Inflammatory macrophage (primary cell): ENCODE results near the gene LARP1B.
"Not testable (repeated sequence)": the region's sequence is repeated elsewhere in the genome, so short reads cannot be mapped to it uniquely, and the experiment has no call there.

Source experiments
- DNase-seq, 2 donors: peaks; one replicate each; pipeline ENCODE4 v3.0.0-alpha.2; 2020 to 2022

LARP1B gene

GRCh38 chr4:128228845-128229795, 168.0 kb downstream of the LARP1B start:
- DNase-seq = no peak

- DNase-seq = no peak
Observed at GRCh38 chr4:128232719-128233118, 171.6 kb downstream of the LARP1B start.

- DNase-seq = no peak
Observed at GRCh38 chr4:128234836-128235235, 173.7 kb downstream of the LARP1B start.

GRCh38 chr4:128241019-128241418, 179.9 kb downstream of the LARP1B start:
- no peak for DNase-seq

GRCh38 chr4:128241425-128241913, 180.4 kb downstream of the LARP1B start:
- no peak for DNase-seq

DNA sequence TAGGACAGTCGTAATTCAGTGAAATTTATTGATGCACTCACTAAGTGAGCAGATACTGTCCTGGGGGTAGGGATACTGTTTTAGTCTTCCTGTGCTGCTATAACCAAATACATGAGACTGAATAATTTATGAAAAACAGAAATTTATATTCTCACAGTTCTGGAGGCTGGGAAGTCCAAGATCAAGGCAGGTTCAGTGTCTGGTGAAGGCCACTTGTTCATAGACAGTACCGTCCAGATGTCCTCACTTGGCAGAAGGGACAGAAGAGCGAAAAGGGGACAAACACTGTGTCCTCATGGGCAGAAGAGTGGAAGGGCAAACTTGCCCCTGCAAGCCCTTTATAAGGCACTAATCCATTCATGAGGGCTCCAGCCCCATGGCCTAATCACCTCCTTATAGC, 180.9 kb downstream of the LARP1B start:
- no peak for DNase-seq

GRCh38 chr4:128242601-128243000, 181.5 kb downstream of the LARP1B start:
- DNase-seq = no peak

DNA sequence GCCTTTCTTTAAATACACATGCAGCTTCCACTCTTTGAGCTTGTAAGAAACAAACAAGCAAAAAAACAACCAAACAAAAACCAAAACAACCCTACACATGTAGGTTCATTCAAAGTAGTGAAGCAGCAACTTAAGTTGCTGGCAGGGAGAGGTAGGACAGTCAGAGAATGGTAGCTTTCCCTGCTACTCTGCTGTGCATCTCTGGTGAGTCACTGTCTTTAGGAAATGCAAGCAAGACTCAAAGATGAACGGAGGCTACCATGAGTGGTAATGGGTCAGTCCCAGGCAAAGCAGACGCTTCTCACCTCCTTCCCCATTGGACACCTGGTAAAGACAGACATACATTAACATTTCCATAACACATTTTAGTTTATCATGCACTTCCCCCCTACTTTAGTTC, 183.3 kb downstream of the LARP1B start:
- no peak for DNase-seq

DNA sequence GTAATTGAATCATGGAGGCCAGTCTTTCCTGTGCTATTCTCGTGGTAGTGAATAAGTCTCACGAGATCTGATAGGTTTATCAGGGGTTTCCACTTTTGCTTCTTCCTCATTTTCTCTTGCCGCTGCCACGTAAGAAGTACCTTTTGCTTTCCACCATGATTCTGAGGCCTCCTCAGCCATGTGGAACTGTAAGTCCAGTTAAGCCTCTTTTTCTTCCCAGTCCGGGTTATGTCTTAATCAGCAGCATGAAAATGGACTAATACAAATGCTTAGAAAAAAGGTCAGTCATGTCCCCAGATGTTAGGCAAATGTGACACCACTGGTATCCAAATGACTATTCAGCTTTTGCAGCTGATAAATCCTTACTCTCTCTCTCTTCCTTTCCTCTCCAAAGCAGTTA, 184.3 kb downstream of the LARP1B start:
- not testable (repeated sequence) for DNase-seq

- DNase-seq = no peak
Observed at GRCh38 chr4:128247906-128248305, 186.8 kb downstream of the LARP1B start.

DNA sequence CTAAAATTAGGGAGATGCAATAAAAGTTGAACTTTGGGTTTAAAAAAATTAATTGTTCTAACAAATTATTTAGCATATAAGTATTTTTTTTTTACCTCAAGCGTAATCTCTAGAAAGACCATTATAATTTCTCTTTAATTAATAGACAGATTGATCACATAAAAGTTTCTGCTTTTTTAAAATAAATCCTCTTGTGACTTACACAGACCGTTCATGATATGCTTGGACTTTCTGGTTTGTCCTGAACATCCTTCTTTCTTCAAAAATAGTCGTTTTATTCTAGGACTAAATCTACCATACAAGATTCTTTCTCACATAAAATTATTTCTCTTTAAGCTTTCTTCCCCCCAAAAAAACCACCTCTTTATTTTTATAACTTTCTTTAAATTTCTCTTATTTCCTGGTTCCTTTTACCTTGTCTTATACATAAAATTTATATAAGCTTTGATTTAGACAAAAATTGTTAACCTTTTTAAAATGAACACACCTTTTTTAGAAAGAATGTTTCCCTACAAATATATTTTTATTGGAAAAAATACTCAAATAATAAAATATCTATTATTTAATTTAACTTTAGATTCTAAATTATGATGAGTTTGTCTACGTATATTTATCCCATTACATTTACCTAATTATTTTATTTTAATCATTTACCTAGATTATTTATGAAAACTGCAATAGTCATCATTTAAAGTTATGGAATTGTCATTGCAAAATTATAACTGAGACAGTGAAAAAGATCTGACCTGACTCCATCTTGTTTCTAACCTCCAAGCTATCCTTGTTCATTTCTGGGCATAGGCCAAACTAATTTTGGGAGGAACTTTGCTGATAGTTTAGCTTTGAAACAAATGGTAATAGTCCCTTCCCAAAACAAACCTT, 188.9 kb downstream of the LARP1B start:
- DNase-seq = no peak

- no peak for DNase-seq
Observed at GRCh38 chr4:128255906-128256305, 194.8 kb downstream of the LARP1B start.

DNA sequence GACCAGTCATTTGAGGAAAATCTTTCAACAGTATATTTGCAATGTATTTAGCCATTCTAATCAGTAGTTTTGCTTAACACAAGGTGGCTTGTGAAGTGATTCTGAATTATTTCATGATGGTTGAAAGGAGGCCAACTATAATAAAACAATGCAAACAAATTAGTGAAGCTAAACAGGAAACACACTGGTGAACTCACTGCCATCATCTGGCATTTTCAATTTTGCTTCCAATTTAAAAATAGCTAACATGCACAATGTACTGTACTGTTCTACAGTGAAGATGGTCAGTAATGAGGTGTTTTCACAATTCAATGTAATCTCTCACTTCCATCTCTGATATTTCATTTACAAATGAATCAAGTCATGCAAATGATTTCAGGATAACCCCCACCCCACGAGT, 195.4 kb downstream of the LARP1B start:
- no peak for DNase-seq

DNA sequence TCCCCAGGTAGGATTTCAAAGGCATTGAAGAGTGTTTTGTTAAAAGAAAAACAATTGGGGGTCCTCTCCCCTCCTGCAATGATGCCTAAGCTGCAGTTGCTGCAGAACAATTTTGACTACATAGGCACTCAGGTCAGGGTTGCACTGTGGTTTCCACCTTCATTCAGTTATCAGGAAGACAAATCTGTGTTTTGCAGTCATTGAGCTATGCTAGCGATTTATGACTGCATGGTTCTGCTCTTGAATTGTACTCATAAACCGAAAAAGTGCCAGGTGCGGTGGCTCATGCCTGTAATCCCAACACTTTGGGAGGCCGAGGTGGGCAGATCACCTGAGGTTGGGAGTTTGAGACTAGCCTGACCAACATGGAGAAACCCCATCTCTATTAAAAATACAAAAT, 197.1 kb downstream of the LARP1B start:
- not testable (repeated sequence) for DNase-seq

DNA sequence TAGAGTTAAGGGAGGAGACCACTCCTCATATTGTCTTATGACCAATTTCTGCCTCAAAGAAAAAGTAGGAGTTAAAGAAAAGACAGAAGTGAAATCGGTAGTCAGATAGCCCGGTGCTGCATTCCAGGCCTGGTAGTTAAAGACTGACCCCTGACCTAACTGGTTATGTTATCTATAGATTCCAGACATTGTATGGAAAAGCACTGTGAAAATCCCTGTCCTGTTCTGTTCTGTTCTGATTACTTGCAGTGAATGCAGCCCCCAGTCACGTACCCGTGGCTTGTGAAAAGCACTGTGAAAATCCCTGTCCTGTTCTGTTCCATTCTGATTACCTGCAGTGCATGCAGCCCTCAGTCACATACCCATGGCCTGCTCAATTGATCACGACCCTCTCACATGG, 198.8 kb downstream of the LARP1B start:
- not testable (repeated sequence) for DNase-seq
